HUES64 (cell line): ENCODE results near the gene HRCT1.

Experiments
- H3K27ac ChIP-seq: 2 replicates; pipeline ENCODE4 v1.7.0; 2013; ENCODE audit warnings: low read depth, low read length, inconsistent platforms
- H3K27me3 ChIP-seq: 2 replicates; pipeline ENCODE4 v1.6.1; 2013; ENCODE audit warnings: mild to moderate bottlenecking, low read length; ENCODE audit not compliant: insufficient read depth
- H3K36me3 ChIP-seq: 2 replicates; pipeline ENCODE4 v1.6.1; 2013; ENCODE audit warnings: mild to moderate bottlenecking, low read length; ENCODE audit not compliant: insufficient read depth
- H3K4me1 ChIP-seq: 2 replicates; pipeline ENCODE4 v1.6.1; 2013; ENCODE audit warnings: mild to moderate bottlenecking, low read length, moderate library complexity; ENCODE audit not compliant: insufficient read depth
- H3K4me3 ChIP-seq: 2 replicates; pipeline ENCODE4 v1.5.1; 2013; ENCODE audit warnings: mild to moderate bottlenecking, low read length, moderate library complexity
- H3K9ac ChIP-seq: 2 replicates; pipeline ENCODE4 v1.6.1; 2013; ENCODE audit warnings: mild to moderate bottlenecking, low read depth, low read length
- H3K9me3 ChIP-seq: 2 replicates; pipeline ENCODE4 v1.6.1; 2013; ENCODE audit warnings: low read depth, low read length; ENCODE audit not compliant: insufficient read depth
- WGBS: fragments of 150-250, 120-280 bp; methylation state at CpG from one replicate; pipeline ENCODE4 v1.1.7; 2013; ENCODE audit warnings: missing lambda C conversion rate; 5-methylcytosine and 5-hydroxymethylcytosine counted together

Gene HRCT1

DNA sequence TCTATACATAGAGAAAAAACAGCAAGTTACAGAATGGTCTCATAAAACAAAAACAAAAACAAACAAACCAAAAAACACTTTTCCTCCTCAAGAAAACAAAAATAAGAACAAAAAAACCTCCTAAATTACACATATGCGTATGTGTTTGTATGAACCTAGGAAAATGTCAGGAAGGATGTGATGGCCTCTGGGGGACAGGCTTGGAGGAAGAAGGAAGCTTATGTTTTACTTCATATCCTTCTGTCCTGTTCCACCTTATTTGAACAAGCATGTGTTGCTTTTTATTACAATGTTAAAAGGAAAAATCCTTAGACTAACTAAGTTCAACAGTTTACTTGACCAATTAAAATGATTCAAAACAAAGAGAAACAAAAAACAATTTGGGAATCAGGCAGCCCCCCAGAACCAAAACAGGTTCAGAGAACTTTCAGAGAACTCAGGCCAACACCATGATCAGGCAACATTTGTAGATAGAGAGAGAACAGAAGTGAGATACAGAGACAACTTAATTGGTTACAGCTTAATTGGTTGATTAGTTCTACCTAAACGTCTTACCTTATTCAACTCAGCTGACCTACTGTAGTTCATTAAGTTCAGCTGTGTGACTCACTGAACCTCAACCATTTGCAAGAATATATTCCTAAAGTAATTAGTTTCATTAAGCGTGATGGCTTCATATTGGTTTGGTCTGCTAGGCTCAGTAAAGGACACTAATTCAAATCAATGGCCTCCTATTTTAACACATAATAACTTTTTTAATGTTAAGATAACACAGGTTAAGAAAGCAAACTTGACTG lies 13.4 kb downstream of the HRCT1 start:
- 82% methylated on average over 1 of the region's 3 CpGs for WGBS
- Histone ChIP-seq H3K4me3 (no peak overlapping the region), H3K9ac (no peak overlapping the region), H3K27ac (no peak overlapping the region), H3K36me3 (no peaks in the 10 kb centered on the region), H3K9me3 (no peaks in the 10 kb centered on the region), H3K27me3 (no peaks in the 10 kb centered on the region), H3K4me1 (peaks cover 4% of the 10 kb centered on the region; the same call in 1 of the 2 replicates)

DNA sequence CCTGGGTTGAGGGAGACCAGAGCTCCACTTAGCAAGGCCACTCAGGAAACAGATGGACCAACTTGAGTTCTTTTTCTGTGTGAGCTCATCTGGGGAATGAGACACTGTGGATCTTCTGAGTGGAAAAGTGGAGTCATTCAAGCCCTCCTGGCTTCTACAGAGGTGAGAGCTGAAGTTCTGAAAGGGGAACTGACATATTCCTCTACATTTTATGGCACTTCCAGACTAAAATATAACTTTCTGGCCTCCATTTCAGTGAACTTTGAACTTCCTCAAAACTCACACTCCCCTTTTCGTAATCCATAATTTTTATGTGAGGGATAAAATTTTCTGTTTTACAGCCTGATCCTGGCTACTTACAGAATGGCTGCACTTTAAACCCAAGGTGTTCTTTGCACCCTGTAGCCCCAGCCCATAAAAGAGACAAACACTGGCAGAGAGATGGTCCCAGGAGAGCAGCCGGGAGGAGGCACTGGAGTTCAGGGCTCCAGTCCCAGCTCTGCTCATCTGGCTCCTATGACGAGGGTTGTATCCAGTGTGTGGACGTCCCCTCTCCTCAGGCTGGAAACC lies 14.1 kb downstream of the HRCT1 start:
- H3K9ac ChIP-seq = no peak overlapping the region
- WGBS = 94% methylated on average over 3 of the region's 4 CpGs
- no peaks in the 10 kb centered on the region for H3K9me3 ChIP-seq
- H3K4me1 ChIP-seq = peaks cover 4% of the 10 kb centered on the region; the same call in 1 of the 2 replicates
- H3K27me3 ChIP-seq = no peaks in the 10 kb centered on the region
- H3K4me3 ChIP-seq = no peak overlapping the region
- H3K36me3 ChIP-seq = no peaks in the 10 kb centered on the region
- H3K27ac ChIP-seq = no peak overlapping the region

DNA sequence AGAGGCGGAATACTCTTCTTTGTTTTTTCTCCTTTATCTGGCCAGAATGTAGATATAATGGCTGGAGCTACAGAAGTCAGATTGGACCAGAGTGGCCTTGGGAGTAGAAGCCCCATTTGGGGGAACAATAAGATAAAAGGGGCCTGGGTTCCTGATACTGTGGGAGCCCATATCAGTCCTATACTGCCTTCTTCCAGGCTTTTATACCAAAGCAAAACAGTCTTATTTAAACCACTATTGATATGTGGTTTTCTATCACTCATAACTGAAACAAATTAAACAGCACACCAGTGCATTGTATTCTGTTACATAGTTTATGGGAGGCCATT lies 17.6 kb downstream of the HRCT1 start:
- Histone ChIP-seq H3K27ac (no peak overlapping the region), H3K9ac (no peak overlapping the region)
- 94% methylated on average over 1 of the region's 1 CpG for WGBS

DNA sequence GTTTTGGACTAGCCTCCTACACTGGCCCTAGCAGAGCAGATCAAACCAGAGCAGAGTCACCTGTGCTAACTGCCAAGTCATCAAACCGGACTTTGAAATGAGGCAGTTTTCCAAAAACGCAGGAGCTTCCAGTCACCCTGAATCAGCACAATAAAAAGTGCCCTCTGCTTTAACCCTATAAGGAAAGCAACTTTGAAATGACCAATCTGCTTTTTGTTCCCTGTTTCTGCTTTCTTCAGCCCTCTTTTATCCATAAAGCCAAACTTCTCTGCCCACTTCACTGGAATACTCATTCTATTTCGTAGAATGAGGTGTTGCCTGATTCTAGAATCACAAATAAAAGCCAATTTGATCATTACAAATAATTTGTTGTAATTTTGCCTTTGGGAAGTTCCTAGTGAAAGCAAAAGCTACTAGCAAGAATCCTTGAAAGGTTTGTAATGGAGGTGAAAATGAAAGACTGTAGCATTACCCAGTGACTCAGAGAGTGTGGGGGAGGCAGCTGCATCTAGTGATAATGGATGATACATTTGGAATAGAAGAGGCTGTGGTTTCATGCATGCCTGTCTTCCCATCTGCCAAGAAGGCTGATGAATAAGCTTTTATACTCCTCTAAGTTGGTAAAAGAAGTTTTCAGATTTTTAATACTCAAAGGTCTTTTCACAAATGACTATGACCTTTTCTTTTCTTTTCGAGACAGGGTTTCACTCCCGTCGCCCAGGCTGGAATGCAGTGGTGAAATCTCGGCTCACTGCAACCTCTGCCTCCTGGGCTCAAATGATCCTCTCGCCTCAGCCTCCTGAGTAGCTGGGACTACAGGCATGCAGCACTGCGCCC lies 18.1 kb downstream of the HRCT1 start:
- Histone ChIP-seq H3K4me1 (no peaks in the 10 kb centered on the region), H3K9me3 (no peaks in the 10 kb centered on the region), H3K36me3 (no peaks in the 10 kb centered on the region), H3K27ac (no peak overlapping the region), H3K9ac (peak overlapping the region; percentile 0; the same call in 1 of the 2 replicates), H3K4me3 (no peak overlapping the region), H3K27me3 (0 out of 2 replicates have a peak, but pooled peaks cover under 1% of the 10 kb centered on the region)
- 79% methylated on average over 8 of the region's 9 CpGs for WGBS

More for the DNA sequence above, 17.6 kb downstream of the HRCT1 start:
- H3K27me3 ChIP-seq = no peaks in the 10 kb centered on the region
- H3K4me3 ChIP-seq = no peak overlapping the region
- H3K36me3 ChIP-seq = no peaks in the 10 kb centered on the region
- no peaks in the 10 kb centered on the region for H3K9me3 ChIP-seq
- H3K4me1 ChIP-seq = no peaks in the 10 kb centered on the region

DNA sequence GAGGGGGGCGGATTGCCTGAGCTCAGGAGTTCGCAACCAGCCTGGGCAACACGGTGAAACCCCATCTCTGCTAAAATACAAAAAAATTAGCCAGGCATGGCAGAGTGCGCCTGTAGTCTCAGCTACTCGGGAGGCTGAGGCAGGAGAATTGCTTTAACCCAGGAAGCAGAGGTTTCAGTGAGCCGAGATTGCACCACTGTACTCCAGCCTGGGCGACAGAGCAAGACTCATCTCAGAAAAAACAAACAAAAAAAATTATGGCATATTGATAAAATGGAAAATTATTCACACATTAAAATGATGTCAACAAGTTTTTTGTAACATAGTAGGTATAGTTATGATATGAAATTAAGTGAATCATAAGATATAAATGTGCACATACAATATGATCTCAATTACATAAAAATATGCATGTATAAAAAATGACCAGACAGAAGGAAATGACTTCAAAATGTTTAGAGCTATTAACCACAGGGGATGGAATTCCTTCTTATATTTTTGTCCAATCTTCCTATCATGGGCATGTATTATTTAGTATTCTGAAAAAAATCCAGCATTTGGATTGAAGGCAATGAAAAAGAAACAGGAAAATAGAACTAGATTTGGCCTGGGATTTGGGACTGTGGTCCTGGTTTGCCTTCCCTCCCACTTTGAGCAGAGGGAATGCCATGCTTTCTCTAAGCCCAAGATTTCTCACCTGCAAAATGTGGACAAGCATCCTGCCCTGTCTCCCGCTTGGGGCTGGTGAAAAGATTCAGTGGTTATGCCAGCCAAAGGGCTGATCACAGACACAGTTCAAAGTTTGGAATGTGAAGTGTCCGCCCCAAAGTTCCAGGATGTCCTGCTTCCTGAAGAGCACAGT lies 22.8 kb downstream of the HRCT1 start:
- no peak overlapping the region for H3K27ac ChIP-seq

DNA sequence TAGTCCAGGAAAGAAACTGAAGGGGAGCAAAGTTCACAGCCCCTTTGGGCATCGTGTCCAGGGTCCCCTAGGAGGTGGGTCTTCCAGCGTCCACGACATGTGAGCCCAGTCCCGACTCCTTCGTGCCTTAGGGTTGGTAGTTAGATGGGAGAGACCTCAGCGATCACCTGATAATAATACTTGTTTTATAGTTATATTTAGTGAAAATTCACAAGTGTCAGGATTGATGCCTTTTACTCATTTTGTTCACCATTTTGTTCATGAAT lies 23.4 kb downstream of the HRCT1 start:
- 90% methylated on average over 5 of the region's 6 CpGs for WGBS
- H3K9ac ChIP-seq = no peak overlapping the region

More for the DNA sequence above, 22.8 kb downstream of the HRCT1 start:
- Histone ChIP-seq H3K9me3 (no peaks in the 10 kb centered on the region), H3K9ac (no peak overlapping the region), H3K27me3 (0 out of 2 replicates have a peak, but pooled peaks cover 9% of the 10 kb centered on the region), H3K4me1 (no peaks in the 10 kb centered on the region), H3K4me3 (no peak overlapping the region), H3K36me3 (no peaks in the 10 kb centered on the region)
- WGBS = 89% methylated on average over 9 of the region's 9 CpGs

DNA sequence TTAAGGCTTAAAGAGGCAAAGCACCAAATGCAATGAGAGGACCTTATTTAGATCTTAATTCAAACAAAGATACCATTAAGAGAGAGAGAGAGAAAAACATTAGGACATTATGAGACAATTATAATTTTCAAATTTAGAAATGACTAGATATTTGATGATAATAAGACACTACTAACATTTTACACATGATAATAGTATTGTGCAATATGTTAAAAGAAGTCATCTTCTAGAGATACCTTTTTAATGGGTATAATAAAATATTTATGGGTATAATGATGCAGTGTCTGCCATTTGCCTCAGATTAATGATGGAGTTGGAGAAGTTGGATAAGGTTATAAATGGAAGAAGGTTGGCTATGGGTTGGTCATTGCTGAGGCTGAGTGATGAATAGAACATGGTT lies 24.5 kb downstream of the HRCT1 start:
- Histone ChIP-seq H3K4me3 (no peak overlapping the region), H3K27me3 (peaks cover 9% of the 10 kb centered on the region; the same call in 1 of the 2 replicates), H3K36me3 (no peaks in the 10 kb centered on the region), H3K9ac (no peak overlapping the region), H3K9me3 (no peaks in the 10 kb centered on the region), H3K27ac (no peak overlapping the region), H3K4me1 (no peaks in the 10 kb centered on the region)

More for the DNA sequence above, 23.4 kb downstream of the HRCT1 start:
- Histone ChIP-seq H3K27ac (no peak overlapping the region), H3K4me1 (no peaks in the 10 kb centered on the region), H3K9me3 (no peaks in the 10 kb centered on the region), H3K36me3 (no peaks in the 10 kb centered on the region), H3K27me3 (0 out of 2 replicates have a peak, but pooled peaks cover 9% of the 10 kb centered on the region), H3K4me3 (no peak overlapping the region)

DNA sequence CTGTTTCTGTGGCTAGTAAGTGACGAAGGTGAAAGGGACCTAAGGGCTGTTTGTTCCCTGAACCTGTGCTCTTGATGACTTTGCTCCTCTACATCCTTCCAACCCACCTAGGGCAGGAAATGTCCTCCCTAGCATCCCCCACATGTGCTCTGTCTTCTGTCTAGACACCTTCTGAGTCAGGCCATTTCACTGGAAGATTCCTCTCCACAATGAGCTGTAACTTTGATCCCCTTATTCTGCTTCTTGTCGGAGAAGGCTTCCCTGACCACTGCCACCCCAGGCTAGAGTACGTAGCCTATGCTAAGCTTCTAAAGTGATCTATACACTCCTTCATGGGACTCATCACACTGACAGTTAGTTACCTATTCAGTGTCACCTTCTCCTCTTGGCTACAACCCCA lies 25.0 kb downstream of the HRCT1 start:
- 93% methylated on average over 3 of the region's 3 CpGs for WGBS
- no peak overlapping the region for H3K4me3 ChIP-seq
- no peaks in the 10 kb centered on the region for H3K4me1 ChIP-seq
- no peaks in the 10 kb centered on the region for H3K36me3 ChIP-seq
- peaks cover 9% of the 10 kb centered on the region; the same call in 1 of the 2 replicates for H3K27me3 ChIP-seq
- H3K9me3 ChIP-seq = no peaks in the 10 kb centered on the region
- H3K9ac ChIP-seq = no peak overlapping the region
- H3K27ac ChIP-seq = no peak overlapping the region

DNA sequence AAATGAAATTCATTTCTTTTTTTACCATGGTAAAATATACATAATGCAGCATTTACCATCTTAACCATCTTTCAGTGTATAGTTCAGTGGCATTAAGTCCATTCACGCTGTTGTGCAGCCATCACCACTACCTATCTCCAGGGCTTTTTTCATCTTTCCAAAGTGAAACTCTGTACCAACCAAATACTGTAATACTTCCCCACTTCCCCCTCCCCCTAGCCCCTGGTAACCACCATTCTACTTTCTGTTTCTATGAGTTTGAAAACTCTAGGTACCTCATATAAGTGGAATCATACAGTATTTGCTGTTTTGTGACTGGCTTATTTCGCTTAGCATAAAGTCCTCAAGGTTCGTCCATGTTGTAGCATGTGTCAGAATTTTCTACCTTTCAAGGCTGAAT lies 26.7 kb downstream of the HRCT1 start:
- H3K36me3 ChIP-seq = no peaks in the 10 kb centered on the region
- WGBS = 96% methylated on average over 3 of the region's 3 CpGs
- peaks cover 9% of the 10 kb centered on the region; the same call in 1 of the 2 replicates for H3K27me3 ChIP-seq
- no peak overlapping the region for H3K9ac ChIP-seq
- H3K4me1 ChIP-seq = no peaks in the 10 kb centered on the region
- no peaks in the 10 kb centered on the region for H3K9me3 ChIP-seq
- no peak overlapping the region for H3K4me3 ChIP-seq
- no peak overlapping the region for H3K27ac ChIP-seq

DNA sequence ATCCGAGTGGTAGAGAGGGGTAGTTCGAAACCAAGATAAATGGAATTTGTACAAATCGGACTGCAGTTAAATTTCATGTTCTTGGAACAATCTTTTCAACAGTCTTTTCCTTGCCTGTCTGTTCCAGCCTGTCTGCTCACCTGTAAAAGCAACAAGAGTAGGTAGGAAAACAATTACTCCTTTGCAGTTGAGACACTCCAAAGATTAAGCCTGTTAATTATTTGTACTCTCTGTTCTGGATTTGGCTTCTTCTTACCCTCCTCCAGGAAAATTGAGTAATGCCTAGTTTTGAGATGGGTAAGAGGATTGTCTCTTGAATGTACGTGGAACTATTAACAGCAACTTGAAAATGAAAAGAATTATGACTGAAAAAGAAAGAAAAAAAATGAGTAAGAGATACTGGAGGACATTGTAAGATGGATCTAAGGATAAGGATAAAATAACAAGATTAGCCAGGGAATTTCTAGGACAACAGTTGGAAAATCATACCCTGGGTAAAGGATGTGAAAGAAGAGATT lies 27.6 kb downstream of the HRCT1 start:
- Histone ChIP-seq H3K4me3 (no peak overlapping the region), H3K9ac (no peak overlapping the region), H3K4me1 (no peaks in the 10 kb centered on the region), H3K27ac (no peak overlapping the region), H3K27me3 (peaks cover 9% of the 10 kb centered on the region; the same call in 1 of the 2 replicates), H3K9me3 (no peaks in the 10 kb centered on the region), H3K36me3 (no peaks in the 10 kb centered on the region)
- 82% methylated on average over 4 of the region's 4 CpGs for WGBS
